Astrocyte (in vitro differentiated cells and primary cell): ENCODE data around the gene LRRFIP1. TPM values are rescaled to one million over a fixed set of nuclear protein-coding genes. Genes with fewer than 3 reads are reported as not detected.

ENCODE experiments used
- DNase-seq: peaks from one replicate; pipeline ENCODE4 v3.0.0-alpha.2; 2010; ENCODE audit warnings: low read depth
- FAIRE-seq: peaks from 2 replicates; lab custom pipeline; 2011; peaks lifted over from hg19 to GRCh38; lab: Jason Lieb, UNC
- H2AFZ ChIP-seq: 2 replicates; pipeline ENCODE4 v1.6.0; 2012; ENCODE audit warnings: low read depth, low read length, inconsistent platforms
- H3K27ac ChIP-seq: 2 replicates; pipeline ENCODE4 v1.5.1; 2011; ENCODE audit warnings: low read depth, low read length, inconsistent platforms
- H3K27me3 ChIP-seq: 2 replicates; pipeline ENCODE4 v1.6.0; 2011; ENCODE audit warnings: low read length, inconsistent platforms; ENCODE audit not compliant: insufficient read depth
- H3K36me3 ChIP-seq: 2 replicates; pipeline ENCODE4 v1.5.1; 2011; ENCODE audit warnings: low read length, inconsistent platforms; ENCODE audit not compliant: insufficient read depth
- H3K4me1 ChIP-seq: 2 replicates; pipeline ENCODE4 v1.5.1; 2011; ENCODE audit warnings: low read length, inconsistent platforms; ENCODE audit not compliant: insufficient read depth
- H3K4me2 ChIP-seq: 2 replicates; pipeline ENCODE4 v1.6.0; 2012; ENCODE audit warnings: low read length, inconsistent platforms
- H3K4me3 ChIP-seq: 2 replicates; pipeline ENCODE4 v1.5.1; 2011; ENCODE audit warnings: low read depth, mild to moderate bottlenecking, low read length, inconsistent platforms; ENCODE audit not compliant: insufficient read depth
- H3K79me2 ChIP-seq: 2 replicates; pipeline ENCODE4 v1.6.0; 2012; ENCODE audit warnings: mild to moderate bottlenecking, low read length, inconsistent platforms; ENCODE audit not compliant: insufficient read depth
- H3K9ac ChIP-seq: 2 replicates; pipeline ENCODE4 v1.6.0; 2012; ENCODE audit warnings: mild to moderate bottlenecking, low read length, inconsistent platforms
- H3K9me3 ChIP-seq: 2 replicates; pipeline ENCODE4 v1.5.1; 2012; ENCODE audit warnings: low read depth, mild to moderate bottlenecking, low read length, inconsistent platforms; ENCODE audit not compliant: insufficient read depth
- H4K20me1 ChIP-seq: 2 replicates; pipeline ENCODE4 v1.6.0; 2012; ENCODE audit warnings: low read length, inconsistent platforms; ENCODE audit not compliant: insufficient read depth
- H3K27ac Mint-ChIP-seq: one replicate; pipeline ENCODE4 v1.8.0; 2021; ENCODE audit warnings: mild to moderate bottlenecking, mixed read lengths; ENCODE audit not compliant: unreplicated experiment
- H3K27me3 Mint-ChIP-seq: one replicate; pipeline ENCODE4 v1.8.0; 2021; ENCODE audit warnings: low read depth, mixed read lengths; ENCODE audit not compliant: unreplicated experiment
- H3K36me3 Mint-ChIP-seq: one replicate; pipeline ENCODE4 v1.8.0; 2021; ENCODE audit warnings: low read depth, mixed read lengths; ENCODE audit not compliant: unreplicated experiment
- H3K4me1 Mint-ChIP-seq: one replicate; pipeline ENCODE4 v1.8.0; 2021; ENCODE audit warnings: low read depth, mixed read lengths; ENCODE audit not compliant: unreplicated experiment
- H3K4me3 Mint-ChIP-seq: one replicate; pipeline ENCODE4 v1.8.0; 2021; ENCODE audit warnings: mild to moderate bottlenecking, moderate library complexity, mixed read lengths; ENCODE audit not compliant: unreplicated experiment
- H3K9me3 Mint-ChIP-seq: one replicate; pipeline ENCODE4 v1.8.0; 2021; ENCODE audit warnings: mild to moderate bottlenecking, mixed read lengths; ENCODE audit not compliant: unreplicated experiment
- EZH2 ChIP-seq: IDR thresholded peaks from 2 replicates; pipeline ENCODE4 v1.6.1; 2012; ENCODE audit warnings: mild to moderate bottlenecking, low read length, inconsistent platforms; ENCODE audit not compliant: insufficient read depth
- total RNA-seq: library from RNA; stranded (reverse); gene quantifications from 2 replicates; pipeline ENCODE4 v1.2.1, GENCODE V29; 2021
- TF ChIP-seq, protein P1 (sequence below): IDR thresholded peaks from 2 replicates; pipeline ENCODE4 v1.5.1; 2011; ENCODE audit warnings: low read depth, mild to moderate bottlenecking, inconsistent platforms, low read length, moderate library complexity; ENCODE audit not compliant: insufficient read depth

Gene LRRFIP1
- total RNA-seq, 1 donor from 2014 or later = 83.3 TPM

DNA sequence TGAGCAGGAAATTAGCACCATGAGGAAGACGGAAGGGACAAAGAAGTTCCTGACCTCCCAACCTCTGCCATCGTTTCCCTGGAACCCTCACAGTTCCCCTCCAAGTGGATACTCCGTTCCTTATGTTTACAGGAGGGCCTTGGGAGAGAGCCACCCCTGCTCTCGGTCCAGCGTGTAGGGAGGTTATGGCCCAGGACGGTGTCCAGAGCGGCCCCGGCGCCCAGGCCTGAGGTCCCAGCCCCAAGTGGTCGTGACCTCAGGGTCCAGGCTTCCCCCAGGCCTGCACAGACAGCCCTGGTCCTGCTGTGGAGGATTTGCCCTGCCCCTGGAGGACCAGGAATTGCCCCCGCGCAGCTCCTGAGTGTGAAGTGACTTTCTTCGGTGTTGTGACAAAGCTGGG, 109.4 kb downstream of the LRRFIP1 start:
- DNase-seq = no peak
- Histone ChIP-seq H3K36me3 (peaks cover 7% of the 10 kb centered on the region), H2AFZ (no peak overlapping the region), H3K27me3 (no peaks in the 10 kb centered on the region), H3K9me3 (no peaks in the 10 kb centered on the region), H3K9ac (no peak overlapping the region), H3K4me1 (peaks cover 22% of the 10 kb centered on the region), H4K20me1 (peaks cover 72% of the 10 kb centered on the region), H3K27ac (no peak overlapping the region), H3K79me2 (peaks cover 93% of the 10 kb centered on the region), H3K4me3 (no peak overlapping the region), H3K4me2 (no peak overlapping the region)
- Mint-ChIP-seq H3K27me3 (no peaks in the 10 kb centered on the region), H3K9me3 (no peaks in the 10 kb centered on the region), H3K27ac (no peak overlapping the region), H3K4me3 (no peak overlapping the region), H3K36me3 (peaks cover 23% of the 10 kb centered on the region), H3K4me1 (peaks cover 24% of the 10 kb centered on the region)
- TF ChIP-seq, protein P1, sequence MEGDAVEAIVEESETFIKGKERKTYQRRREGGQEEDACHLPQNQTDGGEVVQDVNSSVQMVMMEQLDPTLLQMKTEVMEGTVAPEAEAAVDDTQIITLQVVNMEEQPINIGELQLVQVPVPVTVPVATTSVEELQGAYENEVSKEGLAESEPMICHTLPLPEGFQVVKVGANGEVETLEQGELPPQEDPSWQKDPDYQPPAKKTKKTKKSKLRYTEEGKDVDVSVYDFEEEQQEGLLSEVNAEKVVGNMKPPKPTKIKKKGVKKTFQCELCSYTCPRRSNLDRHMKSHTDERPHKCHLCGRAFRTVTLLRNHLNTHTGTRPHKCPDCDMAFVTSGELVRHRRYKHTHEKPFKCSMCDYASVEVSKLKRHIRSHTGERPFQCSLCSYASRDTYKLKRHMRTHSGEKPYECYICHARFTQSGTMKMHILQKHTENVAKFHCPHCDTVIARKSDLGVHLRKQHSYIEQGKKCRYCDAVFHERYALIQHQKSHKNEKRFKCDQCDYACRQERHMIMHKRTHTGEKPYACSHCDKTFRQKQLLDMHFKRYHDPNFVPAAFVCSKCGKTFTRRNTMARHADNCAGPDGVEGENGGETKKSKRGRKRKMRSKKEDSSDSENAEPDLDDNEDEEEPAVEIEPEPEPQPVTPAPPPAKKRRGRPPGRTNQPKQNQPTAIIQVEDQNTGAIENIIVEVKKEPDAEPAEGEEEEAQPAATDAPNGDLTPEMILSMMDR = no peak
- no peak for TF ChIP-seq EZH2
- FAIRE-seq = no peak

DNA sequence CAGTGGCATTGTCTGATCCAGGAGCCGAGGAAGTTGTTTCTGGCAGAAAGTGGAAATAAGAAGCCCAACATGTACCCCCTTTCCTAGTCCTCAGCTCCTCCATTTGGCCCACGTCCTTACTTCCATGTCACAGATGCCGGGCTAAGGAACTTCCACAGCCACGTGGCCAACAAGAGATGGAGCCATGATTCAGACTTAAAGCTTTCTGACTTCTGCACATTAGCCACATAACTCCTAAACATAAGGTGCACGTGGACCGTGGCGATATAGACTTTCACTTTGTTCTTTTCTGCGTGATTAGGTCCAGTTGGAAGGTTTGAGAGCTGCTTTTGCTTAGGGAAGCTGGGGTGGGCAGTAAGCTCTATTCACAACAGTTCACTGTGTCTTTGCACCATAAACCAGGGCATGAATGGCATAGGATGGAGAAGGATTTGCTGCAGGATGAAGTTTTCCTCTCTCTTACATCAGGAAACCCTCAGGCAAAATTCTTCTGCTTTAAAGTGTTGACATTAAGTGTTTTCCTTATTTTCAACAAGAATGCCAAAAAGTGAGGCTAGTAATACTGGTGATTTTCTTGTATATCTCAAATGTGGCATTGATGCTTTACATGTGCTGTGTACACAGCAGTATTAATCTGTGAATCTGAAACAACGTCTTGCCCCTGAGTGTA, 109.9 kb downstream of the LRRFIP1 start:
- Histone ChIP-seq H3K4me3 (no peak overlapping the region), H3K4me2 (no peak overlapping the region), H3K36me3 (peaks cover 7% of the 10 kb centered on the region), H3K27ac (no peak overlapping the region), H3K9me3 (no peaks in the 10 kb centered on the region), H3K4me1 (peaks cover 16% of the 10 kb centered on the region), H3K27me3 (no peaks in the 10 kb centered on the region), H3K9ac (no peak overlapping the region), H3K79me2 (peaks cover 91% of the 10 kb centered on the region), H4K20me1 (peaks cover 72% of the 10 kb centered on the region), H2AFZ (no peak overlapping the region)
- FAIRE-seq = no peak
- Mint-ChIP-seq H3K36me3 (peaks cover 26% of the 10 kb centered on the region), H3K9me3 (no peaks in the 10 kb centered on the region), H3K4me1 (peaks cover 19% of the 10 kb centered on the region), H3K27me3 (no peaks in the 10 kb centered on the region), H3K27ac (no peak overlapping the region), H3K4me3 (no peak overlapping the region)
- TF ChIP-seq, protein P1 = no peak
- no peak for TF ChIP-seq EZH2
- no peak for DNase-seq

DNA sequence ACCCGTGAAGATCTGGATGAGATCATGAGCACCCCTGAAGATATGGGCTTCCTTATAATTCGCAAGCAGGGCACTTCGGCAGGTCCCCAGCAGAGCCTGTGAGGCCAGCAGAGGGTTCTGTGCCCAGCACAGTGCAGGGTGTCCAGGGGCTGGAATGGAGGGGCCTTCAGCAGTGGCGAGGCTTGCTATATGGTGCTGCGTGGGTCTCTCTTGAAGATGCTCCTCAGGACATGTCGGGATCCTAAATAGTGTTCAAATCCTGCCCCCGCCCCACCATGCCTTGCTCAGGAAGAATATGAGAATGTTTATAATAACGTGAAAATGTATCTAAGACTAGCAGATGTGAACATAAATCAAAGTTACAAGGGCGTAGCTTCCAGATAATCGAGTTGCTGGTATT, 110.9 kb downstream of the LRRFIP1 start:
- Mint-ChIP-seq H3K36me3 (peaks cover 30% of the 10 kb centered on the region), H3K27me3 (no peaks in the 10 kb centered on the region), H3K27ac (no peak overlapping the region), H3K4me3 (no peak overlapping the region), H3K4me1 (peaks cover 11% of the 10 kb centered on the region), H3K9me3 (no peaks in the 10 kb centered on the region)
- Histone ChIP-seq H3K9ac (no peak overlapping the region), H3K4me3 (no peak overlapping the region), H3K79me2 (peaks cover 92% of the 10 kb centered on the region), H3K27me3 (no peaks in the 10 kb centered on the region), H3K9me3 (no peaks in the 10 kb centered on the region), H4K20me1 (peaks cover 74% of the 10 kb centered on the region), H3K36me3 (peaks cover 7% of the 10 kb centered on the region), H3K4me1 (peaks cover 10% of the 10 kb centered on the region), H3K27ac (no peak overlapping the region), H2AFZ (no peak overlapping the region), H3K4me2 (no peak overlapping the region)
- DNase-seq (no peak), FAIRE-seq (no peak)
- TF ChIP-seq, protein P1 = no peak
- TF ChIP-seq EZH2 = no peak
